Measurements from ENCODE around the gene INO80B. TPM values are rescaled to one million over a fixed set of nuclear protein-coding genes. Genes with fewer than 3 reads are reported as not detected.

INO80B gene
- polyA plus RNA-seq, 1 donor (not counting 4 experiments of a cell fraction or from before 2014, with no cell fraction given) = 18.8 TPM

GRCh38 chr2:74436111-74436805 is 18.6 kb upstream of the INO80B start:
- no peak overlapping the region for H3K27ac ChIP-seq (ENCODE audit: control insufficient read depth, insufficient read depth, low read length)
- dilution Hi-C loops (cut with MboI; ENCODE audit: extremely low pct_ligation_motif_present, low sequenced_read_pairs) = no loop called here
- no peaks in the 10 kb centered on the region for H3K27me3 ChIP-seq (ENCODE audit: control insufficient read depth, extremely low read depth, insufficient read depth, low read length)
- peaks cover 31% of the 10 kb centered on the region for H3K4me1 ChIP-seq (ENCODE audit: control insufficient read depth, extremely low read depth, insufficient read depth, low read length)
- DNase-seq (ENCODE audit: low read depth, low spot score) = no peak
- no peak for FAIRE-seq
- H2AFZ ChIP-seq (ENCODE audit: control insufficient read depth, low read length) = no peak overlapping the region
- no peaks in the 10 kb centered on the region for H3K9me3 ChIP-seq (ENCODE audit: control insufficient read depth, low read depth, low read length)
- peaks cover 27% of the 10 kb centered on the region for H4K20me1 ChIP-seq (ENCODE audit: control insufficient read depth, extremely low read depth, insufficient read depth, low read length)
- peaks cover 92% of the 10 kb centered on the region for H3K79me2 ChIP-seq (ENCODE audit: control insufficient read depth, insufficient read depth, low read length)
- no peak for TF ChIP-seq EZH2 (IDR thresholded peaks at IDR 0.05; ENCODE audit: low read length)
- TF ChIP-seq, protein P1, sequence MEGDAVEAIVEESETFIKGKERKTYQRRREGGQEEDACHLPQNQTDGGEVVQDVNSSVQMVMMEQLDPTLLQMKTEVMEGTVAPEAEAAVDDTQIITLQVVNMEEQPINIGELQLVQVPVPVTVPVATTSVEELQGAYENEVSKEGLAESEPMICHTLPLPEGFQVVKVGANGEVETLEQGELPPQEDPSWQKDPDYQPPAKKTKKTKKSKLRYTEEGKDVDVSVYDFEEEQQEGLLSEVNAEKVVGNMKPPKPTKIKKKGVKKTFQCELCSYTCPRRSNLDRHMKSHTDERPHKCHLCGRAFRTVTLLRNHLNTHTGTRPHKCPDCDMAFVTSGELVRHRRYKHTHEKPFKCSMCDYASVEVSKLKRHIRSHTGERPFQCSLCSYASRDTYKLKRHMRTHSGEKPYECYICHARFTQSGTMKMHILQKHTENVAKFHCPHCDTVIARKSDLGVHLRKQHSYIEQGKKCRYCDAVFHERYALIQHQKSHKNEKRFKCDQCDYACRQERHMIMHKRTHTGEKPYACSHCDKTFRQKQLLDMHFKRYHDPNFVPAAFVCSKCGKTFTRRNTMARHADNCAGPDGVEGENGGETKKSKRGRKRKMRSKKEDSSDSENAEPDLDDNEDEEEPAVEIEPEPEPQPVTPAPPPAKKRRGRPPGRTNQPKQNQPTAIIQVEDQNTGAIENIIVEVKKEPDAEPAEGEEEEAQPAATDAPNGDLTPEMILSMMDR (optimal IDR thresholded peaks at IDR 0.05 in 1 of 3, IDR thresholded peaks at IDR 0.05 in 1 of 3, conservative IDR thresholded peaks at IDR 0.05 in 1 of 3; ENCODE audit: extremely low read depth in 1 of 3, insufficient read depth in 2 of 3, low read length in 3 of 3) = no peak
- no peak overlapping the region for H3K4me3 ChIP-seq (ENCODE audit: control insufficient read depth in 2 of 3, extremely low read depth in 1 of 3, insufficient read depth in 2 of 3, low read depth in 1 of 3, low read length in 3 of 3)
- H3K9me1 ChIP-seq (ENCODE audit: control insufficient read depth, extremely low read depth, insufficient read depth, low read length) = peaks cover 8% of the 10 kb centered on the region
- peaks cover 27 to 65% of the 10 kb centered on the region in 2 experiments for H3K36me3 ChIP-seq (ENCODE audit: control insufficient read depth in 2 of 2, extremely low read depth in 1 of 2, insufficient read depth in 2 of 2, low read length in 2 of 2)
- H3K9ac ChIP-seq (ENCODE audit: control insufficient read depth, extremely low read depth, insufficient read depth, low read length) = no peak overlapping the region
- H3K4me2 ChIP-seq (ENCODE audit: control insufficient read depth, extremely low read depth, insufficient read depth, low read depth, low read length) = no peak overlapping the region

GRCh38 chr2:74436848-74437695 is 17.8 kb upstream of the INO80B start:
- Histone ChIP-seq H3K9me1 (ENCODE audit: control insufficient read depth, extremely low read depth, insufficient read depth, low read length) (peaks cover 8% of the 10 kb centered on the region), H2AFZ (ENCODE audit: control insufficient read depth, low read length) (no peak overlapping the region), H3K4me3 (ENCODE audit: control insufficient read depth in 2 of 3, extremely low read depth in 1 of 3, insufficient read depth in 2 of 3, low read depth in 1 of 3, low read length in 3 of 3) (no peak overlapping the region), H3K27ac (ENCODE audit: control insufficient read depth, insufficient read depth, low read length) (no peak overlapping the region), H4K20me1 (ENCODE audit: control insufficient read depth, extremely low read depth, insufficient read depth, low read length) (peaks cover 27% of the 10 kb centered on the region), H3K27me3 (ENCODE audit: control insufficient read depth, extremely low read depth, insufficient read depth, low read length) (no peaks in the 10 kb centered on the region), H3K4me2 (ENCODE audit: control insufficient read depth, extremely low read depth, insufficient read depth, low read depth, low read length) (no peak overlapping the region), H3K9me3 (ENCODE audit: control insufficient read depth, low read depth, low read length) (no peaks in the 10 kb centered on the region), H3K36me3 (ENCODE audit: control insufficient read depth in 2 of 2, extremely low read depth in 1 of 2, insufficient read depth in 2 of 2, low read length in 2 of 2) (peaks cover 21 to 57% of the 10 kb centered on the region in 2 experiments), H3K9ac (ENCODE audit: control insufficient read depth, extremely low read depth, insufficient read depth, low read length) (no peak overlapping the region), H3K79me2 (ENCODE audit: control insufficient read depth, insufficient read depth, low read length) (peaks cover 89% of the 10 kb centered on the region), H3K4me1 (ENCODE audit: control insufficient read depth, extremely low read depth, insufficient read depth, low read length) (peaks cover 29% of the 10 kb centered on the region)
- dilution Hi-C loops (cut with MboI; ENCODE audit: extremely low pct_ligation_motif_present, low sequenced_read_pairs) = no loop called here
- TF ChIP-seq EZH2 (IDR thresholded peaks at IDR 0.05; ENCODE audit: low read length) = no peak
- TF ChIP-seq, protein P1 (optimal IDR thresholded peaks at IDR 0.05 in 1 of 3, IDR thresholded peaks at IDR 0.05 in 1 of 3, conservative IDR thresholded peaks at IDR 0.05 in 1 of 3; ENCODE audit: extremely low read depth in 1 of 3, insufficient read depth in 2 of 3, low read length in 3 of 3) = no peak
- FAIRE-seq (no peak), DNase-seq (ENCODE audit: low read depth, low spot score) (no peak)

Measured in keratinocyte (primary cell).